PC-9 (cell line): ENCODE data around the gene IRS2. TPM values are rescaled to one million over a fixed set of nuclear protein-coding genes. Genes with fewer than 3 reads are reported as not detected.

Experiments
- BruUV-seq: library from RNA; stranded (reverse); fragments of 400-500 nt; replicated peaks from 2 replicates; lab custom pipeline; 2021; lab: Mats Ljungman, UMichigan
- CTCF ChIA-PET: fragments of 300-600 bp; sonication (Branson Sonifier 250); formaldehyde crosslinking; loops from one replicate; lab custom pipeline; 2022; ENCODE audit warnings: antibody characterized with exemption; lab: Charles Lee
- POLR2A ChIA-PET: fragments of 300-600 bp; sonication (Branson Sonifier 250); formaldehyde crosslinking; loops from one replicate; lab custom pipeline; 2022; ENCODE audit warnings: antibody characterized with exemption; ENCODE audit not compliant: unreplicated experiment; lab: Charles Lee
- DNase-seq, 2 experiments: peaks; one replicate each; pipeline versions ENCODE4 v3.0.0 to v3.0.0-alpha.2; 2015 to 2022; ENCODE audit warnings: mixed read lengths in 1 of 2
- H2AFZ ChIP-seq: fragments of 200-600 bp; sonication (generic); 2 replicates; pipeline ENCODE4 v1.8.1; 2017; ENCODE audit warnings: antibody characterized with exemption
- H3F3A ChIP-seq: fragments of 200-600 bp; sonication (generic); 2 replicates; pipeline ENCODE4 v1.8.1; 2017; ENCODE audit warnings: antibody characterized with exemption, mild to moderate bottlenecking, low read depth; ENCODE audit not compliant: insufficient read depth
- H3K27ac ChIP-seq: fragments of 200-600 bp; sonication (generic); 2 replicates; pipeline ENCODE4 v1.6.1; 2016; ENCODE audit warnings: mixed run types
- H3K27me3 ChIP-seq: fragments of 200-600 bp; sonication (generic); 2 replicates; pipeline ENCODE4 v1.6.1; 2016; ENCODE audit warnings: low read depth, mixed run types; ENCODE audit not compliant: insufficient read depth
- H3K36me3 ChIP-seq: fragments of 200-600 bp; sonication (generic); 2 replicates; pipeline ENCODE4 v1.6.1; 2016; ENCODE audit warnings: low read depth, mixed run types
- H3K4me1 ChIP-seq: fragments of 200-600 bp; sonication (generic); replicated peaks from 2 replicates; pipeline ENCODE4 v1.6.1; 2016; ENCODE audit warnings: mixed run types; ENCODE audit not compliant: insufficient read depth
- H3K4me2 ChIP-seq: fragments of 200-600 bp; sonication (generic); 2 replicates; pipeline ENCODE4 v1.6.1; 2017; ENCODE audit warnings: mixed run types
- H3K4me3 ChIP-seq: fragments of 200-600 bp; sonication (generic); 2 replicates; pipeline ENCODE4 v1.6.1; 2016; ENCODE audit warnings: mixed run types
- H3K79me2 ChIP-seq: fragments of 200-600 bp; sonication (generic); 2 replicates; pipeline ENCODE4 v1.6.1; 2017; ENCODE audit warnings: low read depth, mixed run types
- H3K9me2 ChIP-seq: fragments of 200-600 bp; sonication (generic); 2 replicates; pipeline ENCODE4 v1.8.1; 2017; ENCODE audit warnings: mild to moderate bottlenecking; ENCODE audit not compliant: insufficient read depth
- H3K9me3 ChIP-seq: fragments of 200-600 bp; sonication (generic); 2 replicates; pipeline ENCODE4 v1.8.1; 2016; ENCODE audit warnings: low read depth; ENCODE audit not compliant: insufficient read depth
- H4K20me1 ChIP-seq: fragments of 200-600 bp; sonication (generic); 2 replicates; pipeline ENCODE4 v1.8.1; 2017; ENCODE audit not compliant: insufficient read depth
- CTCF ChIP-seq: fragments of 200-600 bp; sonication (generic); conservative IDR thresholded peaks from 2 replicates; pipeline ENCODE4 v1.6.1; 2017; ENCODE audit warnings: mixed run types, antibody characterized with exemption, mild to moderate bottlenecking, moderate library complexity
- EZH2 ChIP-seq: fragments of 200-600 bp; sonication (generic); IDR thresholded peaks from 2 replicates; pipeline ENCODE4 v1.8.0; 2017; ENCODE audit warnings: antibody characterized with exemption, low read depth
- intact Hi-C: fragments of 100-400 bp; cut with micrococcal nuclease; formaldehyde crosslinking; loops from one replicate; pipeline ENCODE4 v1.10.0; 2022; ENCODE audit not compliant: unreplicated experiment
- total RNA-seq: library from RNA; stranded (reverse); gene quantifications from 2 replicates; pipeline ENCODE4 v1.2.3, GENCODE V29; 2021

The IRS2 gene
- total RNA-seq, 1 experiment from 2014 or later: 31.3 TPM

GRCh38 chr13:109738298-109738746 lies 48.1 kb downstream of the IRS2 start:
- no TSS peak for BruUV-seq
- peak overlapping the region; percentile 57; the same call in 1 of the 2 replicates for H3K4me2 ChIP-seq
- H3K9me2 ChIP-seq: no peaks in the 10 kb centered on the region
- no peak overlapping the region for H3K4me3 ChIP-seq
- H3K9me3 ChIP-seq: 0 out of 2 replicates have a peak, but pooled peaks cover 5% of the 10 kb centered on the region
- no peak for TF ChIP-seq EZH2
- TF ChIP-seq CTCF: no peak
- H3K4me1 ChIP-seq: peaks cover 30% of the 10 kb centered on the region
- no peaks in the 10 kb centered on the region for H4K20me1 ChIP-seq
- no peak for DNase-seq
- H3K27me3 ChIP-seq: no peaks in the 10 kb centered on the region
- ChIA-PET CTCF (no interaction called here), POLR2A (no interaction called here)
- peaks cover 14% of the 10 kb centered on the region for H3F3A ChIP-seq
- no peaks in the 10 kb centered on the region for H3K36me3 ChIP-seq
- H3K79me2 ChIP-seq: 0 out of 2 replicates have a peak, but pooled peaks cover 4% of the 10 kb centered on the region
- intact Hi-C loops: no loop called here
- no peak overlapping the region for H2AFZ ChIP-seq
- H3K27ac ChIP-seq: no peak overlapping the region; the same call in 1 of the 2 replicates

- Histone ChIP-seq H3K4me2 (peak overlapping the region; percentile 57), H3K27ac (no peak overlapping the region)
- peak; percentile 6 to 69 for DNase-seq
Observed at GRCh38 chr13:109737606-109738005, 48.8 kb downstream of the IRS2 start.

GRCh38 chr13:109737046-109737573 lies 49.3 kb downstream of the IRS2 start:
- 0 out of 2 replicates have a peak, but pooled peaks cover 2% of the 10 kb centered on the region for H3K9me3 ChIP-seq
- ChIA-PET POLR2A (no interaction called here), CTCF (no interaction called here)
- no peaks in the 10 kb centered on the region for H3K36me3 ChIP-seq
- no peak overlapping the region for H2AFZ ChIP-seq
- no peaks in the 10 kb centered on the region for H3K9me2 ChIP-seq
- H3K27me3 ChIP-seq: no peaks in the 10 kb centered on the region
- H3K4me1 ChIP-seq: peaks cover 18% of the 10 kb centered on the region
- H4K20me1 ChIP-seq: no peaks in the 10 kb centered on the region
- no peak overlapping the region for H3K27ac ChIP-seq
- intact Hi-C loops: no loop called here
- no peak for DNase-seq
- H3F3A ChIP-seq: peaks cover 6% of the 10 kb centered on the region; the same call in 1 of the 2 replicates
- H3K4me2 ChIP-seq: peak overlapping the region; percentile 57; the same call in 1 of the 2 replicates
- no peaks in the 10 kb centered on the region for H3K79me2 ChIP-seq
- H3K4me3 ChIP-seq: no peak overlapping the region
- no peak for TF ChIP-seq EZH2
- TF ChIP-seq CTCF: no peak
- no TSS peak for BruUV-seq

More at GRCh38 chr13:109737606-109738005, 48.8 kb downstream of the IRS2 start:
- no peaks in the 10 kb centered on the region for H4K20me1 ChIP-seq
- H2AFZ ChIP-seq: no peak overlapping the region
- peaks cover 23% of the 10 kb centered on the region for H3K4me1 ChIP-seq
- intact Hi-C loops: no loop called here
- BruUV-seq: no TSS peak
- 0 out of 2 replicates have a peak, but pooled peaks cover 5% of the 10 kb centered on the region for H3K9me3 ChIP-seq
- no peak overlapping the region for H3K4me3 ChIP-seq
- no peaks in the 10 kb centered on the region for H3K9me2 ChIP-seq
- ChIA-PET CTCF (no interaction called here), POLR2A (no interaction called here)
- H3K36me3 ChIP-seq: no peaks in the 10 kb centered on the region
- H3F3A ChIP-seq: peaks cover 7% of the 10 kb centered on the region; the same call in 1 of the 2 replicates
- 0 out of 2 replicates have a peak, but pooled peaks cover 2% of the 10 kb centered on the region for H3K79me2 ChIP-seq
- no peaks in the 10 kb centered on the region for H3K27me3 ChIP-seq
- TF ChIP-seq CTCF: no peak
- TF ChIP-seq EZH2: no peak
